DMS114 treated with DMSO at 0.1 percent for 48 hours (cell line): ENCODE results near the gene NELFA.

ENCODE experiments used
- DNase-seq: peaks from one replicate; lab custom pipeline; 2025; ENCODE audit not compliant: unreplicated experiment; lab: John Stamatoyannopoulos, UW

Gene NELFA

GRCh38 chr4:1982124-1983052 lies 26.4 kb downstream of the NELFA start:
- no peak for DNase-seq

DNA sequence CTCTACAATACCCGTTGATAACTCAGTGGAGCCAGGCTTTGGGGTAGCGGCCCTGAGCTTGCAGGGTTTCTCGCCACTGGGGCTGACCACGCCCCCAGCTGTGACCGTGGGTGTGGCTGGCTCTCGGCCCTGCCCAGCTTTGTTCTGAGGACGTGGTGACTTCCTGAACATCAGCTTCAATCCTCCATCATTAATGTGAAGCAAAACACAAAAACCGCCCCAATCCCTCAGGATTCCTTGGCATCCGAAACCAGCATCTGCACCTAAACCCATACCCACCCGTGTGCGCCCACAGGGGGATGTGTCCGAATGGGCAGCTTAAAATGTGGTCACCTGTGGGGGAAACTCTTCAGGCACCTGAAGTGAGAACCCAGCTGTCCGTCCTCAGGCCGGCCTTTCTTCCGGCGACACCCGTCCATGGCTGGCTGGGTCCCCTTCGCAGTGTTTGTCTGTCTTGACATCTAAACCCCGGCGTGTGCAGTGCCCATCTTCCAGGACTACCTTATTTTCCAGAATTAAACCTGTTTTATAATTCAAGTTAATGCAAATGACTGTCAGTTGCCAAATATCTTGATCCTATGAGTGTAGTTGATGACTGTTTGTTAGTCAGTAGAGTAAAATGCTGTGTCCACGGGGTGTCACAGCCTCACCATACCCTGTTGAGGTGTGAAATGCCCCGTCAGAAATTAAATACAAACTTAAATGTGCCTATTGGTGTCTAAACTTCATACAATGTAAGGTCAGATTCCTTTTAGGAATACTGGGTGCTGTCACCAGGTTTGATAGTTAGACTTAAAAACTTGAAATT lies 27.3 kb downstream of the NELFA start:
- DNase-seq: no peak

DNA sequence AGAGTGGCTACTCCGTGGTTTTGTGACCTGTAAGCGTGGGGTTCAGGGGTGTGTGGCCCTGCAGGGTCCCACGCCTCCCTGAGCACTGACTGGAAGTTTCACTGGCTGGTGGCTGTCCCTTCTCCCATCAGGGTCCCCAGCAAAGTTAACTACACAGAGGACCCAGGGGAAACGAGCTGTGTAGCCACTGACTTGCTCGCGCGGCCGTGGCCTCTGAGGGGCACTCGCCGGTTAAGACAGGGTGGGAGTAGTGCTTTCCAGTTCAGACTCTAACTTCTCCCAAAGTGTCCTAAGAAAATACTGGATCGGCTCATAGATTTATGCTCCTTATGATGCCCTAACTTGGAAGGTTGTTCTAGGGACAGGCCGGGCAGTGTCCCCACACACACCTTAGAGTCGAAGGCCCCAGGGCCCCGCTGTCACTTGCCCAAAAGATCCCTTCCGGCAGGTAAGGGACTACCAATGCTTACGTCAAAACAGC lies 28.2 kb downstream of the NELFA start:
- DNase-seq: no peak

DNA sequence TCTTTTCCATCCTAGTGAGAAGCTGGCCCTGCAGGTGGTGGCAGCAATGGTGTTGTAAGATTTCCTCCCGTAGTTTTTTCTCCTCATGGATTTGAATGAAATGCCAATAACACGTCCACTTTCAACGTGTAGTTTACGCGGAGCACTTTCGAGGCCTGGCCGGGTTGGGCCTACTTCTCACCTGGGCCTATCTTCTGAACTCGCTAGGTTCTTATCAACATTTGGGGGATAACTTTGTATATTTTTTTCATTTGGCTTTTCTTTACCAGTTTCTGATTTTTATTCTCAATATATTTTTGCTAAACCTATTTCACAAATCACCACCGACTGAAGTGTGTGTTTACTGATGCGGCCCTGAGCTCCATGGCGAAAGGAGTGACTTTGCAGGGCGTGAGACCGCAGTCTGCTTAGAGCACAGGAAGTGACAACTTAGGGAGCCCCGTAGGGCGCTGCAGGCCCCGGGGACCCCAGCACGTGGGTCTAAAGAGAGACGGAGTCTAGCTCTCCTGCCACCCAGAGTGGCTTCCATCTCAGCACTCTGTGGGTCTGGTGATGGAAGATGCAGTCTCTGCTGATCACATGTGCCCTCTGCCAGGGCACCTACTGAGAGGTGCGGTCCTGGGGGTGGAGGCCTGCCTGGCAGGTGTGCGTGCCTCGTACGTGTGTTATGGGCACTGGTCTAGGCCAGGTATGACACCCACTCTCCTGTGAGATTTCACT lies 29.1 kb downstream of the NELFA start:
- DNase-seq: no peak

GRCh38 chr4:1978741-1979476 lies 29.9 kb downstream of the NELFA start:
- DNase-seq: no peak

DNA sequence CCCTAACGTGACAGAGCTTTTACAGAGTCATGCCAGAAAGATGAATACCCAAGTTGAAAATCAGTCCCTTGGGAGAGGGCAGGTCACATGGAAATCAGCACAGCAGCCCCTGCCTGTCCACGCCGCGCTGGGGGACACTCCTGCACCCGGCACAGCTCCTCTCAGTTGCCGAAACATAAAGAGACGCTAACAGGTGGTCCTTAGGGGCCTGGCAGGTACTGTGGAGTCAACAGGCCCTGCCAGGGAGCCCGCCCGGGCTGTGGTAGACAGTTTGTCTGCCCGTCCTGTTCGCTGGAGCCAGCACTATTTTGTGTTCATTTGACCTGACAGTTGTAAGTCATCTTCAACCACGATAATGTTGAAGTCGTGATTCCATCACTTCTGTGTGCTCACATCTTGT lies 30.5 kb downstream of the NELFA start:
- no peak for DNase-seq

DNA sequence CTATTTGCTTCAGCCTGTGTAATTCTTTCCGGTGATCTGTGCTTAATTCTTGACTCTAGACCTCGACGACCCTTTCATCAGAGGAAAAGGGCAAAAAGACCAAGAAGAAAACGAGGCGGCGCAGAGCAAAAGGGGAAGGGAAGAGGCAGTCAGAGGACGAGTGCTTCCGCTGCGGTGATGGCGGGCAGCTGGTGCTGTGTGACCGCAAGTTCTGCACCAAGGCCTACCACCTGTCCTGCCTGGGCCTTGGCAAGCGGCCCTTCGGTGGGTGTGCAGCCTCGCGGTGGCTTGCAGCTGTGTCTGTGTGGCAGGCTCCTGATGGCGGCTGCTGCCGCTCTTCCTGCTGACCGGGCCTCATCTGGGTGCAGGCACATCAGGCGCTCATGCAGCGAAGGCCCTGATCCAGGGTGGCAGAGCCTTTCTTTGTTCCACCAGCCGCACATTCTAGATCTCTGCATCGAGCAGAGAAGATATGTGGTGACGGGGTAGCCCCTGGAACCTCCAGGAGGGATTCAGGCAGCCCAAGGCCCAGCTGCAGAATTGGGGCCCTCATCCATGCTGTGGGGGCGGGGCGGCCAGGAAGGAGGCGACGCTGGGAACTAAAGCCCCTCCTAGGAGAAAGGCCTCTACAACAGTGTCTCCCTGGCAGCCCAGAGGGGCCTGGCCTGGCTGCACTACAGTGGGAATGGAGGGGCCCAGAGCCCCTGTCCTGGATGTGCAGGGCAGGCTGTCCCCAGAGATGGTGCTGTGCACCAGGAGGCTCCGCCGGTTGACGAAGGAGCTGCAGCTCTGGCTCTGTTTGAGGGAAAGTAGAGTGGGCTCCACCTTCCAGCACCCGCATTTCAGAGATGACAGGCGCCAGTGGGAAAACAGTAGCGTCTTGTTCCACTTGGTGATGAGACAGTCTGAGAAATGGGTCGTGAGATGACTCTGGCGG lies 32.1 kb downstream of the NELFA start:
- DNase-seq: no peak

DNA sequence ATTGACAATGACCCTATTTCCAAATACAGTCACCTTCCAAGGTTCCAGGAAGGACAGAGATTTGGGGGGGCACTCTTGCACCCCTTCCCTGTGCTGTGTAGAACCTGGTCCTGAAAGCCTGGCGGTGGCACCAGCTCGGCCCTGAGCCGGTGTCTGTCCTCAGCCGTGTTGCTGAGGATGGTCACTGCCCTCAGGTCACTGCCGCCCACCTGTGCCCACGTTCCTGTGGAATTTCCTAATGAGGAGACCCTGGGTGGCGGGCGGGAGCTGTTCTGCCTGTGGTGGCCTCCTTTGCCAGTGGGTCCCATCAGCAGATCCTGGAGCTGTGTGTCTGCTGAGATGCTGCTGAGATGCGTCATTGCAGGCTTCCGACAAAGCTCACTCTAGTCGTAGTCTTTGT lies 32.9 kb downstream of the NELFA start:
- DNase-seq: no peak

DNA sequence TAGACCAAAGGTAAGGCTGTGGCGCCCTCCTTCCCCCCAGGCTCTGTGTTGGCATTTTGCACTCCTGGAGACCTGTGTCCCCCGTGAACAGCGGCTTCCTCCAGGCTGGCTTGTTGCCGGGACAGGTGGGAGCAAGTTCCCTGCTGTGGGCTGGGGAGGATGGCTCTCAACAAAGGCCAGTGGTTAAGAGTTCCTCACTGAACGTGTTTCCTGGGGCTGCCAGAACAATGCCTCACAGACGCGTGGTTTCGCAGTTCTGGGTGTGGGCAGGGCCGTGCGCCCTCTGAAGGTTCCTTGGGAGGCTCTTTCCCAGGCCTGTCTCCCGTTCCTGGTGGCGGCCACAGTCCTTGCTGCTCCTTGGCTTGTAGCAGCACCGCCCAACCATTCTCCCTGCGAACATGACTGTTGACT lies 33.4 kb downstream of the NELFA start:
- DNase-seq: no peak

DNA sequence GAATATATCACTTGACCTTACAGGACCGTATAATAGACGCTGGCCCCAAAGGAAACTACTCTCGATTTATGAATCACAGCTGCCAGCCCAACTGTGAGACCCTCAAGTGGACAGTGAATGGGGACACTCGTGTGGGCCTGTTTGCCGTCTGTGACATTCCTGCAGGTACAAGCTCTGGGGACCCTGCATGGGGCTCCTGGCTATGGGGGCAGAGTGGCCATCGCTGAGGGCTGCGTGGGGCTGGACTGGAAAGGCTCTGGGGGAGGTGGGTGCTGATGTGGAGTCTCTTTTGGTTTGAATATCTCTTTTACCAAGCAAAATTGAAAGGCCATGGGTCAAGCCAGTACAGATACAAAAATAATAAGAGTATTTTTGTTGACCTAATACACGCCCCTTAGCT lies 33.9 kb downstream of the NELFA start:
- no peak for DNase-seq

- DNase-seq: no peak
These were observed 35.1 kb downstream of the NELFA start for GRCh38 chr4:1973661-1974060.

GRCh38 chr4:1973218-1973617 lies 35.6 kb downstream of the NELFA start:
- no peak for DNase-seq

- DNase-seq: no peak
These were observed 36.4 kb downstream of the NELFA start for GRCh38 chr4:1972414-1972813.

- DNase-seq: no peak
These were observed 37.1 kb downstream of the NELFA start for GRCh38 chr4:1971456-1972200.

- no peak for DNase-seq
These were observed 37.8 kb downstream of the NELFA start for GRCh38 chr4:1970926-1971325.

DNA sequence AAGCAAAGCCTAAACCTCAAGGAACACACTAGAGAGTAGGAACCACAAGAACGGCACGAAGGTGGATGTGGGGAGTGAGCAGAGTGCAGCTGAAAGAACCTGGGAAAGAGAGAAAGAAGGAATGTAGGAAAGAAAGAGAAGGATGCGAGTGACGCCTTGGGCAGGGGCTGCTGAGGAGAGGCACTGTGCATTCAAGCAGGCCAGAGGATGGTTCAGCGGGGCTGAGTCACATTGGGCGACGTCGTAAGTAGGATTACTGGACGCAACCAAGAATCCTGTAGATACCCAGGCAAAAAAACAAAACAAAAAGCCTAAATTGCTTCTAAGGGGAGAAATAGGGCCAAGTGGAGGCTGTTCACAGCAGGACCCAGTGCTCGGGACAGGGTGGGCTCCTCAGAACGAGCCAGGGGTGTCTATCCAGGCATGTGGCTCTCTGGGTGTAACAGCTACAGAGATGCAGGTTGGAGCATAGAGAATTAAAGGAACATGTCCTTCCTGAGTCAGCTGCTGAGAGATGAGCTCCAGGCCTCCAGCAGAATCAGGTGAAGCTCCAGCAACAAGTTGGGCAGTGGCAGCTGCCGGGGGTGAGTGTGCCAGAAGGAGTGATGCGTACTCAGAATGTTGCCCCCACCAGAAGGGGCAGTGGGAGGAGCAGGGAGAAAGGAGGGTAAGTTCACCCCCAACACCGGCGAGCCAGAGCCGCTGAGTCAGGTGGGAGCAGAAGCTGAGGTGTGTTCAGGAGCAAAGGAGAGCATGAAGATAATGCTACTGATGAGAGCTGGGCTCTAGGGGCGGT lies 38.6 kb downstream of the NELFA start:
- no peak for DNase-seq

DNA sequence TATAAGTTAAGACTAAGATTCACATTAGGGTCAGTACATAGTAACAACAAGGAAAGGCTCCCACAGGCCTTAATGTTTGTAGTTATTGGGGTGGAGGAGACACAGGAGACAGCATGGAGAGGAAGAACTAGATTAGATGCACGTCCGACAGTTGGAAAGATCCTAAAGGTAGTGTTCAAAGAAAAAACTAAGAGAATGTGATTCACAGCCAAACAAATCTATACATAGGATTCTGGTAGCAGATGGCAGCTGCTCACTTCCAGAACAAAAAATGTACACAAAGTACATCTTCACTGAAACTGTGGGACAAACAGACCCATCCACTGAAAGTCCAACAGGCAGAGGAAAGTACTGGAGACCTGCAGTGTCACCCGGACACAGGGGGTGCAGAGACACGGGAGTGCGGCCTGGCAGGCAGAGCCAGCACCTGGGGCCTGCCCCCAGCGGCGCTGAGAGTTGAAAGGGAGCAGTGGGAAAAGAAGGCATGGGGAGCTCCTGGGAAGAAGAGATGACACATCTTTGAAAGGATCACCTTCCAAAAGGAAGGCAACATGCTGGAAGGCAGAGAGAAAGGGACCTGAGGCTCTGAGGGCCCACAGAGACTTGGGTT lies 40.0 kb downstream of the NELFA start:
- no peak for DNase-seq
